Activated CD4-positive, alpha-beta T cell treated with anti-CD3 and anti-CD28 coated beads, Interleukin-2, amount 50 U/mL, for 1 hour (primary cell): Measurements from ENCODE around the gene PTPRN2.
A peak's percentile ranks its signal among the peaks of the same experiment; 100 is the strongest.
"Not testable (repeated sequence)": the region's sequence is repeated elsewhere in the genome, so short reads cannot be mapped to it uniquely, and the experiment has no call there.

Source experiments
- DNase-seq: peaks from one replicate; pipeline ENCODE4 v3.0.0-alpha.2; 2020

The PTPRN2 gene

DNA sequence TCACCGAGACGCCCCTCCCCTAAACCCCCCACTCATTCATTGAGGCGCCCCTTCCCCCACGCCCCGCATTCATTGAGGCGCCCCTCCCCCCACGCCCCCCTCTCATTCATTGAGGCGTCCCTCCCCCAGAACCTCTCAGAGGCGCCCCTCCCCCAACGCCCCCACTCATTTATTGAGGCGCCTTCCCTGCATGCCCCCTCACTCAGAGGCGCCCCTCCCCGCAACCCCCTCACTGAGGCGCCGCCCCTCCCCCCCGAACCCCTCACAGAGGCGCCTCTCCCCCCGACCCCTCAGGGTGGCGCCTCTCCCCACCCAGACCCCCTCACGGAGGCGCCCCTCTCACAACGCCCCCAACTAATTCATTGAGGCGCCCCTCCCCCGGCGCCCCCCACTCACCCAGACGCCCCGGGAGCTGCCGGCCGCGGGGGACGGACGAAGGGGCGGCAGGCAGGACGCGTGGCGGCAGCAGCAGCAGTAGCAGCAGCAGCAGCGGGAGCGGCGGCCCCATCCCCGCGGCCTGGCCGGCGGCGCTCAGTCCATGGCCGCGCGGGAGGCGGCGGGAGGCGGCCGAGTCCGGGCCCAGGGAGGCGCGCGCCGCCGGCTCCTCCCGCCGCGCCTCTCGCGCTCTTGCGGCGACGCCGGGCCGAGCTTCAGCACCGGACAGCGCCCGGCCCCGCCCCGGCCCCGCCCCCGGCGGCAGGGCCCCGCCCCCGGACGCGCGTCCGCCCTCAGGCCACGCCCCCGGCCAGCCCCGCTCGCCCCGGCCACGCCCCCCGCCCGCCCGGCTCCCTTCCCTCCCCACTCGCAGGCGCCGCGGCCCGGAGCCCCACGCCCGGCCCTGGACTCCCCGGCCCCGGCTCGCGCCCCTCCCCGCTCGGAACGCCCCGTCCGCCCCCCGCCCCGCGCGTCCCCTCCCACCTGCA lies at the start of gene PTPRN2:
PTPRN2 (minus strand) TSS at position 662 of the 923 bp plus-strand sequence.
- DNase-seq, result peak; percentile 48

DNA sequence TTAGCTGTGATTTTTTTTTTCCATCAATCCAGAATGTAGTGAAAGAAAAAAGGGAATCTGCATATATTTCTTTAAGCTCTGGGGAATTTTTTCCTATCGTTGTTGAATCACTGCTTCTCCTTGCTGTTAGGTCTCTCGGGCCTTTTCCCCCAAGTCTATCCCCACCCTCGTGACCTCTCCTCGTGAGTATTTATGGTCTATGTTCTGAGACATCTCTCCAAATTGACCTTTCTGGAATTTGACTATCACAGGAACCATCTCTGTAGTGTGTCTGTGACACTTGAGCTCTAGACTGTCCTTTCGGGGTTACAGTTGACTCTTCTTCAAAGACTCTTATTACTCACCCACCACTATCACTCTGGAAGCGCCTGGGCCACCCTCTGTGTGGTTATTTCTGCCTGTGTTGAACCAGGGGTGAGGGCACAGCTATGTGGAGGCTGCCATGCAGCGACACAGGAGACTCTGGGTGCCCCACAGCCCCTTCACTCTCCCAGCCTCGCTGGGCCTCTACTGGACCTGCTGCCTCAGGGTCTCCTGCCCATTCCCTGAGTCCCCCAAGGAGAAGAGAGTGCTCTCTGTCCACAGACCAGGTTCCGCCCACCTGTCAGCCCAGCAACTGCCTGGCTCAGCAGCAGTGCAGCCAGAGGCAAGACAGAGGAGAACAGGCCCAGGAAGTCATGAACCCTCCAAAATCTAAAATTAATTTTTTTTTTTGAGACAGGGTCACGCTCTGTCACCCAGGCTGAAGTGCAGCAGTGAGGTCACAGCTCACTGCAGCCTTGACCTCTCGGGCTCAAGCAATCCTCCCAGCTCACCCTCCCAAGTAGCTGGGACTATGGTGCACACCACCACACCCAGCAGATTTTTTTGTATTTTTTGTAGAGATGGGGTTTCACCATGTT lies 45.7 kb upstream of the PTPRN2 start:
- no peak for DNase-seq

DNA sequence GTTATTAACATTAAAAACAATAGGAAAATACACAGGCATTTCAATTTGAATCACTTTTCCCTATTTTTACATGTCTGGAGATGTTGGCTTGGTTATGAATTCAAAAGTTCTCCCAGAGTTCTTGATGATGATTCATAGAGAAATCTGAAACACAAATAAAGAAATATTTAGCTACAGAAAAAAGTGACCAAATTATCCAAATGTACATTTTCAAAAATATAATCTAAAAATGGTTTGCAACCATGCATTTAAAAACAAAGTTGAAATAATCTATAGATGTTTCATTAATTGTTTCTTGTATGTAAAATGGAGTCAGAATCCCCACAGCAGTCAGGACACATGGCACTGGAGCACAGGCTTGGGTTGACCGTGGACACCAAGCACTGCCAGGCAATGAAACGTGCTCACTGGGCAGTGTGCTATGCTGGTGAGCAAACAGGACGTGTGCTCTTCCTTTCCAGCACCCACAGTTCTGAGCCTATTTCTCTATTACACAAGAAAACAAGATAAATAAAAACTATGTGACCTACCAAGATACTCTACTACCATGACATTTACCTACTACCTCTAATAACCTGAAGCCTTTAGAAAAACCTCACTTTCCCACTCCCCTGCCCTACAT lies 44.1 kb upstream of the PTPRN2 start:
- no peak for DNase-seq

DNA sequence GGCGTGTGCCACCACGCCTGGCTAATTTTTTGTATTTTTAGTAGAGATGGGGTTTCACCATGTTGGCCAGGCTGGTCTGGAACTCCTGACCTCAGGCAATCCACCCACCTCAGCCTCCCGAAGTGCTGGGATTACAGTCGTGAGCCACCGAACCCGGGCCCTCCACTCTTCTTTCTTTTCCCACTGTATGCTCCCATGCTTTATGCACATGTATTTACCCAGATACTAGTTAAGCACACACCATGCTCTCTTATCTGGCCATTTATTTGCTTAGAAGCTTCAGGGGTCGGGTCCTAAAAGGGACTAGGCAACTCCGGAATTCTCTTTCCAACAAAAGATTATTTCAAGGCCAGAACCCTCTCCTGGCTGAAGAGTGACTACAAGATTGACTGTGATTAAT lies 38.7 kb upstream of the PTPRN2 start:
- not testable (repeated sequence) for DNase-seq

DNA sequence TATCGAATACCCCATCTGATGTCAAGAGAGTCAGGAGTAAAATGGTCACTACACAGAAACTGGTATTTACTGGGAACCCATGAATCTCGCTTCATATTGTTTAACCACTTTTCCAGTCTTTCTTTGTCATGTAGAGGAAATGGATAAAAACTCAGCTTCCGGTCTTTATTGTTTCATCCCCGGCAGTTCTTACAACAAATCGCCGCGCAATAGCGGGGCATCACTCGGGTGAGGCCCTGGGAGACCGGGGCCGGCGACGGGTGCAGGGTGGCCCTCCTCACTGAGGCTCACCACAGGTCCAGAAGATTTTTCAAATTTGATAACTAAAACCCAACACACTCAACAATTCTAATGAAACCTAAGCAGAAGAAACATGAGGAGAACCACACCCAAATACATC lies 35.6 kb upstream of the PTPRN2 start:
- no peak for DNase-seq

DNA sequence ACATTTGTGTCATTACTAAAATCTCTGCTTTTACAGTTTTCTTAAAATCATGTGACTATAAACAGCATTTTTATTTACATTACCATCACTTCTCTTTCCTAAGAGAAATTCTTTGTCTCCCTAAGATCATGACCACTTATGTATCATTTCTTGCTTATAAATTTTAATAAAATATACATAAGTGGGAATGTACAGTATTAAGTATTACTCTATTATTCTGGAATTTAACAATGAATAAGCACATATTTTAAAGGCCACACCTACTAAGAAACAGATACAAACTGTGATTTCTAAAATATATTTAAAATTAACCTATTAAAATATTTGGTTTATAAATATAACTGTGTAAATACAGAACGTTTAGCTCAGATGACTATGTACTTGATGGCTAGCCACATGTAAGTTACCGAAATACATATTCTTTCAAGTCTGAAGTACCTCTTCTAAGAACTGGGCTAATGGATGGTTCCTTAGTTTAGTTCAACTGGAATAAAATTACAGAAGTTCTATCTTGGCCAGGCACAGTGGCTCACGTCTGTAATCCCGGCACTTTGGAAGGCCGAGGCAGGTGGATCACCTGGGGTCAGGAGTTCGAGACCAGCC lies 33.3 kb upstream of the PTPRN2 start:
- no peak for DNase-seq

DNA sequence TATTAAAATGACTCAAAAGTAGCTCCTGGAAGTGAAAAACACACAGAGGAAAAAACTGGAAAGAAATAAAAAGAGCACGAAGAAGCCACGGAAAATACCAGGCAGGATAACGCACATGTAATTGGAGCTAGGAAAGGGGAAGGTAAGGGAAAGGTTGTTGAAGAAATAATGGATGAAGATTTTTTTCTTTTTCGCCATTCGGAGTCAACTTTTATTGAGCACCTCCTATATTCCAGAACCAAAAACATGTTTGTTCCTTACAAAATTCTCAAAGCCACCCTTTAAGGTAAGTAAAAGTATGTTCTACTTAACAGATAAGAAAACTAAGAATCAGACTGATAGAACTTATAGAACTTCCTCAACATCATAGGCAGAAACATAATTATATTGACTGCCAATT lies 32.8 kb upstream of the PTPRN2 start:
- no peak for DNase-seq

DNA sequence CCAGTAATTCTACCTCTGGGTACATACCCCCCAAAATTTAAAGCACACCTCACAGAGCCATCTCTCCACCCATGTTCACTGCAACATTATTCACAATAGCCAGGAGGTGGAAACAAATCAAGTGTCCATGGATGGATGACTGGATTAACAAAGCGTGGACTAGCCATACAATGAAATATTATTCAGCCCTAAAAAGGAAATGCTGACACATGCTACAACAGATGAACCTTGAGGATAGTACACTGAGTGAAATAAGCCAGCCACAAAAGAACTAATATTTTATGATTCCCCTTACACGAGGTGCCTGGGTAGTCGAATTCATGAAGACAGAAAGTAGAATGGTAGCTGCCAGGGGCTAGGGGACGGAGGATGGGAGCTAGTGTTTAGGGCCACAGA lies 31.1 kb upstream of the PTPRN2 start:
- no peak for DNase-seq

DNA sequence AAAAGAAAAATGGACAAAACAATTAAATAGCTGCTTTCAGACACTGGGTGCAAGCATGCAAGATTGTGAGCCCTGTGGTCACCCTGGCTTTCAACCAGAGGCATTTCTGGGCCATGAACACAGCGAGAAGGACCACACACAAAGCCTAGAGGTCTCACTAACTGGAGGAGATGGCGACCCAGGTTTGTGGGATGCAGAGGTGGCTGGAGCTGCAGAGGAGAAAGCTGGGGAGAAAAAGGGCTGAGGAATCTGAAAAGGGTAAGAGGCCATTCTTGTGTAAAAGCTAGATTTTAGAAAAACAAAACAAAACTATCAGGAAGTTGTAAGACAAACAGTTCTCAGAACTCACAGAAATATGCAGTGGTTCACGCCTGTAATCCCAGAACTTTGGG lies 30.1 kb upstream of the PTPRN2 start:
- DNase-seq, result no peak

DNA sequence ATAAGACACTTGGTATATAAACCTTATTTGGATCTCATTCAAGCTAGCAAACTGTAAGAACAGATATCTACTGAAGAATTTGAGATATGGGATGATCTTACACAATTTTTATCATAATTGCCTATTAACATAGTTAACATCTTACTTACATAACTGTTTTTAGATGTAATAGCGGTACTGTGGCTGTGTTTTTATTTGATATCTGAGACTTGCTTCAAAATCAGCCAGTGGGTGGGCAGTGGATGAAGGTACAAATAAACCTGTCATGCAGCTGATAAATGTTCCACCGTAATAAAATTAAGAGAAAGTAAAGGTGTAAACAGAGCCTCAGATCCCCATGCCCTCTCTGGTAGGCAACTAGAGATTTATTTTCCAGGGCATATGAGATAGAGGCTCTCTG lies 28.4 kb upstream of the PTPRN2 start:
- DNase-seq, result no peak

DNA sequence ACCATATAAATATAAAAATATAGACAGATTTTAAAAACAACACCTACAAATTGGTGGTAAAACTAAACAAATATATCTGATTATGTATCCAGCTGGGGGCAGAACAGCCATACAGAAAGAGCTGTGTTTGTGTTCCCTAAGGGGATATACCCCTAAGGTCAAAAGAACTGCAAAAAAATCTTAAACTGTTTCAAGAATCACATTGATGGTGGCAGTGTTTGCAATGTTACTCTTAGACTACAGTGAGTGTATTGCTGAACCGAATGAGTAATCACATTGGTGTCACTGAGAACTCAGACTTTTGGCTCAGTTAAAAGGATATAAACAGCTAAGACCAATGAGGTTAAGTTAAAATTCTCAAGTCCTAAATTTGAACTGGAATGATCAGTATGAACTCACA lies 27.1 kb upstream of the PTPRN2 start:
- DNase-seq, result no peak

DNA sequence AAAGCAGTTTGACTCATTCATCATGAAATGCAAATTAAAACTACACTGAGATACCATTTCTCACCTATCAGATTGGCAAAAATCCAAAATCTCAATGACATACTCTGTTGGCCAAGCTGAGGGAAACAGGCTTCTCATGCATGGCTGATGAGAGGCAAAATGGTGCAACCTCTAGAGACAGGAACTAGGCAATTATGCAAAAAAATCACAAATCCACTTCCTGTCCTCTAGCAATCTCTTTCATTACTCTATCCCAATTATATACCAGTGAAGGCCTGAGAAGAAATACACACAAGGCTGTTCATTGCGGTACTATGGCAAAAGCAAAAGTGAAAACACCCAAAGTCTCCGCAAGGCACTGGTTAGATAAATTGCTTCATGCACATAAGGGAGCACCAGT lies 25.9 kb upstream of the PTPRN2 start:
- no peak for DNase-seq

DNA sequence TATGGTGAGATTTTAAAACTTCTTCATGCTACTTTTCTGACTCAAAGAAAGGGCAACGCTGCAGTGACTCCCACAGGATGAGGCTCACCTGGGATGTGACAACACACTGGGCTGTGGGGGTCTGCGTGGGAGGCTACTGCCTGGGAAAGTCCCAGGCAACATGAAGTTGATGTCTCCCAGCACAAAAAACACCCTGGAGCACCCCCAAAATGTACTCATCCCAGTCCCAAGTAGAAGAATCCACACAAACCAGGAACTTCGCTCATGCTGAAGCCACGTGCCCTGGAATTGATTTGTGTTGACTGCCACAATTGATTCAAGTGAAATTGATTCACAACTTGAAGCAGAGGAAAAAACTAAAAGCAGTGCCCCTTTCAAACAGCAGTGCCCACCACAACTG lies 24.9 kb upstream of the PTPRN2 start:
- no peak for DNase-seq

DNA sequence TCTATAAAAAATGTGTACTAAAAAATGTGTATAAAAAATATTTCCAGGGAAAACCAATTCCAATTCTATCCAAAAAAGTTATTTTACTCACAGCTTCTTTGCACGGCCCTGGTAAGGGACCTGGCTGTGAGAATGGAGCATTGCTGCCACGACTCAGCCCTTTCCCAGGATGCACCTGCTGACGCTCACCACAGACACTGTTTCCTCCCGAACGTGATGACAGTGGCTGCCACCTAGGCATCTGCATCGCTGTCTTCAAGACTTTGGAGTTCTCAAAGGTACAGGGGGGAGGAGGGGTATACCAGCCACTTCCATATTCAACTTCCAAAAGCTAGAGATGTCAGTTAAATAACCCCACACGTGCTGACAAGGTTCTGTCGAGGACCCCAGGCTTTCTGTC lies 23.9 kb upstream of the PTPRN2 start:
- no peak for DNase-seq

DNA sequence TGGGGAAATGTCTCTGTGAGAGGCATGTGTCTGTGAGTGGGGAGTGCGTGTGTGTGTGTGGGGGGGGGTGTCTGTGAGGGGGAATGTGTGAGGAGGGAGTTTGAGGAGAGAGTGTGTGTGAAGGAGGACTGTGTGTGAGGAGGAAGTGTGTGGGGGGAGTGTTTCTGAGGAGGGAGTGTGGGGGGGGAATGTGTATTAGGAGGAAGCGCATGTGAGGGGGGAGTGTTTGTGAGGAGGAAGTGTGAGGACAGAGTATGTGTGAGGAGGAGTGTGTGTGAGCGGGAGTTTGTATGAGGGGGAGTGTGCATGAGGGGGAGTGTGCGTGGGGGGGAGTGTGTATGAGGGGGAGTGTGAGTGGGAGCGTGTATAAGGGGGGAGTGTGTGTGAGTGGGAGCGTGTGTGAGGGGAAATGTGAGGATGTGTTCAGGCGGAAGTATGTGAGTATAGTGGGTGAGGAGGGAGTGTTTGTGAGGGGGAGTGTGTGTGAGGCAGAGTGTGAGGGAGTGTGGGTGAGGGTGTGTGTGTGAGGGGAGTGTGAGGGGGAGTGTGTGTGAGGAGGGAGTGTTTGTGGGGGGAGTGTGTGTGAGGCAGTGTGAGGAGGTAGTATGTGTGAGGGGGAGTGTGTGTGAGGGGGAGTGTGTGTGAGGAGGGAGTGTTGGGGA lies 21.8 kb upstream of the PTPRN2 start:
- no peak for DNase-seq

DNA sequence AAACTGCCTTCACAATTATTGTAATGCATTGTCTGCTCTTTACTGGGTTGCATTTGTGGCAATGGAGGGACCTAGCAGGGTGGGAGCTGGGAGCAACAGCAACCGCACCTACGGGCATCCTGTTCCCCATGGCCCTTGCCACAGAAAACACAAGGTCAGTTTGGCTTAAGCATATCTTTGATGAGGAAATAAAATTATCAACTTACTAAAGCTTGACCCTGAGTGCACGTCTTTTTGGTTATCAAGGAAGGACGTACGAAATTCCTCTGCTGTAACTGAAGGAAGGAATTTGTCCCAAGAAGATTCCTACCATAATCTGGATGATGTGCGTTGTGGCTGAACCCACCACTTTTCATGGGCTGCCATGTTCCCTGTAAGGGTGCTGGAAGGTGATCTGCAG lies 19.9 kb upstream of the PTPRN2 start:
- no peak for DNase-seq

DNA sequence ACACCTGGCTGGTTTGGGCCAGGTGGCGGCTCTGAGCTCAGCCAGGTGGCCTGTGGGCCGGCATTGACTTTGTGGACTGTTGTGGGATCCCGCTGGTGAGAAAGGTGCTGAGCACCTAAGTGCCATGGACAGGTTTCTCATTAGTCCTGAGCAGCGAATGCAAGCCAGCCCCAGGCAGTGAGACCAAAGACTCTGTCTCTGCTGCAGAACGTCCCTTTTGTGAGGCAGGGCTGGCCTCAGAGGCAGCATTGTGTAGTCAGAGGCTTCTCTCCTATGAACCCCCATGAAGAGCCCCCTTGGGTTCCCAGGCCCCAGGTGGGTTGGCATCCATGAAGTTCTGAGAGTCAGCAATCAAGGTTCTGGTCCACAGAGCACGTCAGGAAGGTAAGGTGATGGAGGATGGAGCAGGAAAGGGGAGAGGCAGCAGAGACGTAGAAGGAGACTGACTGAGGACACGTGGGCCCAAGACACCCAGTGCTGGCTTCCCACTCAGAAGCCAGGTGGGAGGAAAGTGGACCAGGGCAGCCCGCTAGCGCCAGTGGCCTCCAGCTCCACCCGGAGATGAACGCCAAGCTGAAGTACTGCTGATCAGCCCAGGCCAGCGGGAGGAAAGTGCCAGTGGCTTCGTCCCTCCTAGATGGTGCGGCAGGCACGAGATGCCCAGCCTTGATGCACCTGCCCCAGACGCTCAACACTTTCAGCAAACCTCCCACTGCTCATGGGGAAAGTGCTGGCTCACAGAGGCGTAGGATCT lies 19.2 kb upstream of the PTPRN2 start:
- no peak for DNase-seq

DNA sequence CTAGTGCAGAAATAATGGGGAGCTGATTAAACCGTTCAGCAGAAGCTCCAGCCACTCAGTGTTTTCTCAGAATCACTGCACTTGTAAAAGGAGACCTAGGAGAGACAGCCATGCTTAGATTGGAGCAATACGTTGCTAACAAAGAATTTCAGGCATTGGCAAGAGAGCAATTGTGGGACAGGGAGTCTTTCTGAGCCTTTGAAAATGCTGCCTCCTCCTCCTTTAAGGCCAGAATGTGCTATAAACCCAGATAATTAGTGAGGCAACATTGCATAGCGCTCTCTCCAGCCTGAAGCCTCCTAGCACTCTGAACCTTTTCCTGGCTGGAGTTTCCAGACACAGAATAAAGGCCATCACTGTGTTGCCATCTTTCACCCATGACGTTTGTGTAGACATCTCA lies 18.5 kb upstream of the PTPRN2 start:
- no peak for DNase-seq

DNA sequence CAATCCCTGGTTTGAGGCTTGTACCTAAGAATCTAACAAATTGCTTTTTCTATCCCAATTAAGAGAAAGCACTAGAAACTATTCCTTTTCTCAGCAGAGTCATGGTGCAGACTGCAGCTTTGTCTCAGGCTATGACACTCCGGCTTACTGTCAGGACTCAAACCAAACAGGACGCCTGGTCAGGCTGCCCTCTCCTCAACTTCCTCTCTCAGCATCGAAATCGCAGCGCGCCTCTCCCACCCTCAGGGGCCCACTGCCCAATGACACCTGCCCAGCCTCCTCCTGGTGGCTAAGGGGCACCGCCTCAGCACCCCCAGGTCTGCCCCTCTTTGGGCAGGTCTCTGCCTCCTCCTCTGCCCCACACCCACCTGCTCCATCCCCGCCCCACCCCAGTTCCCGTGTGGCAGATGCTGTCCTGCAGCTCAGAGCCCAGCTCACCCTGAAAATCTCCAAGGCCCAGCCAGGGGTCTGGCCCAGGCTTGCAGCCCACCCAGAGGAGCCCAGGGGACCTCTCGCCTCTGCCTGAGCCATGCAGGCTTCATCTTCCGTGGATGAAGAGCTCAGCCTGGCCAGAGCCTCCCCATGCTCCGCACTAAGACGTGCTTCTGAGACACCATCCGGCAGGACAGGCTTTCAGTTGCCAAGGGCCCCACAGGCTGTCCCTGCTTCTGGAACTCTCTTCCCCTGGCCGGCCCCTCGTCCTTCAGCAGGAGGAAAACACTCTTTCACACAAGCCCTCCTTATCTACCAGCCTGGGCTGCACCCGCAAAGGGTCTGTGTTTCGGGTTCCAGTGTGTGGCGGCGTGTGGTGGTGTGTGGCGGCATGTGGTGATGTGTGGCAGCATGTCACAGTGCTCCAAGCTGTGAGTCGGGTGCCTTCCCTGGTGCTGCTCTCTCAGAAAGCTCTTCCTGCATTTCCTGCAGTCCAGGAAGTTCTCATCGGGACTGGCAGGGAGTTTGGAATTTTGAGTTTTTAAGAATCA lies 16.4 kb upstream of the PTPRN2 start:
- DNase-seq, result no peak
